Neural cell (in vitro differentiated cells): ENCODE measurements around the gene ACSS3.
"Not testable (repeated sequence)": the region's sequence is repeated elsewhere in the genome, so short reads cannot be mapped to it uniquely, and the experiment has no call there.

Experiments
- CTCF ChIP-seq: fragments of 450-650 bp; IDR thresholded peaks from 2 replicates; pipeline ENCODE4 v1.5.1; 2014; ENCODE audit warnings: antibody characterized with exemption, mild to moderate bottlenecking, moderate library complexity; ENCODE audit not compliant: poor library complexity, severe bottlenecking
- TF ChIP-seq, protein P1 (sequence below): IDR thresholded peaks from 2 replicates; pipeline ENCODE4 v1.6.1; 2012; ENCODE audit warnings: borderline replicate concordance

DNA sequence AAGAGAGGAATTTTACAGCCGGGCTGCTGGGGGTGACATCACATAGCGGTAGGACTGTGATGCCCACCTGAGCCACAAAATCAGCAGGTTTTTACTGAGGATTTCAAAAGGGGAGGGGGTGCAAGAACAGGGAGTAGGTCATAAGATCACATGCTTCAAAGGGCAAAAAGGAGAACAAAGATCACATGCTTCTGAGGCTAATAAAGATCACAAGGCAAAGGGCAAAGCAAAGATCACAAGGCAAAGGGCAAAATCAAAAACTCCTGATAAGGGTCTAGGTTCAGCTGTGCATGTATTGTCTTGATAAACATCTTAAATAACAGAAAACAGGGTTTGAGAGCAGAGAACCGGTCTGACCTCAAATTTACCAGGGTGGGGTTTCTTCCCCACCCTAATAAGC lies 41.2 kb downstream of the ACSS3 start:
- TF ChIP-seq, protein P1, sequence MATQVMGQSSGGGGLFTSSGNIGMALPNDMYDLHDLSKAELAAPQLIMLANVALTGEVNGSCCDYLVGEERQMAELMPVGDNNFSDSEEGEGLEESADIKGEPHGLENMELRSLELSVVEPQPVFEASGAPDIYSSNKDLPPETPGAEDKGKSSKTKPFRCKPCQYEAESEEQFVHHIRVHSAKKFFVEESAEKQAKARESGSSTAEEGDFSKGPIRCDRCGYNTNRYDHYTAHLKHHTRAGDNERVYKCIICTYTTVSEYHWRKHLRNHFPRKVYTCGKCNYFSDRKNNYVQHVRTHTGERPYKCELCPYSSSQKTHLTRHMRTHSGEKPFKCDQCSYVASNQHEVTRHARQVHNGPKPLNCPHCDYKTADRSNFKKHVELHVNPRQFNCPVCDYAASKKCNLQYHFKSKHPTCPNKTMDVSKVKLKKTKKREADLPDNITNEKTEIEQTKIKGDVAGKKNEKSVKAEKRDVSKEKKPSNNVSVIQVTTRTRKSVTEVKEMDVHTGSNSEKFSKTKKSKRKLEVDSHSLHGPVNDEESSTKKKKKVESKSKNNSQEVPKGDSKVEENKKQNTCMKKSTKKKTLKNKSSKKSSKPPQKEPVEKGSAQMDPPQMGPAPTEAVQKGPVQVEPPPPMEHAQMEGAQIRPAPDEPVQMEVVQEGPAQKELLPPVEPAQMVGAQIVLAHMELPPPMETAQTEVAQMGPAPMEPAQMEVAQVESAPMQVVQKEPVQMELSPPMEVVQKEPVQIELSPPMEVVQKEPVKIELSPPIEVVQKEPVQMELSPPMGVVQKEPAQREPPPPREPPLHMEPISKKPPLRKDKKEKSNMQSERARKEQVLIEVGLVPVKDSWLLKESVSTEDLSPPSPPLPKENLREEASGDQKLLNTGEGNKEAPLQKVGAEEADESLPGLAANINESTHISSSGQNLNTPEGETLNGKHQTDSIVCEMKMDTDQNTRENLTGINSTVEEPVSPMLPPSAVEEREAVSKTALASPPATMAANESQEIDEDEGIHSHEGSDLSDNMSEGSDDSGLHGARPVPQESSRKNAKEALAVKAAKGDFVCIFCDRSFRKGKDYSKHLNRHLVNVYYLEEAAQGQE: not testable (repeated sequence)
- TF ChIP-seq CTCF: not testable (repeated sequence)
